Mesenchymal stem cell (in vitro differentiated cells and primary cell): ENCODE data around the gene GDPD1.

ENCODE experiments used
- DNase-seq: peaks from one replicate; pipeline ENCODE4 v3.0.0-alpha.2; 2013
- H2AFZ ChIP-seq: one replicate; pipeline ENCODE4 v1.6.1; 2013; ENCODE audit warnings: low read depth, mild to moderate bottlenecking, control low read depth, inconsistent platforms, low read length, moderate library complexity
- H2AK5ac ChIP-seq: 2 replicates; pipeline ENCODE4 v1.6.1; 2013; ENCODE audit warnings: low read length, moderate library complexity, mild to moderate bottlenecking, inconsistent platforms; ENCODE audit not compliant: severe bottlenecking
- H2BK120ac ChIP-seq: one replicate; pipeline ENCODE4 v1.6.1; 2013; ENCODE audit warnings: low read depth, mild to moderate bottlenecking, inconsistent platforms, low read length, moderate library complexity
- H2BK12ac ChIP-seq, 2 experiments: one replicate each; pipeline ENCODE4 v1.6.1; 2013; ENCODE audit warnings: inconsistent platforms in 2 of 2, low read length in 2 of 2, mild to moderate bottlenecking in 2 of 2, moderate library complexity in 2 of 2, control low read depth in 1 of 2
- H2BK15ac ChIP-seq: one replicate; pipeline ENCODE4 v1.6.1; 2013; ENCODE audit warnings: mild to moderate bottlenecking, low read depth, inconsistent platforms; ENCODE audit not compliant: poor library complexity, severe bottlenecking
- H2BK5ac ChIP-seq: 2 replicates; pipeline ENCODE4 v1.6.1; 2013; ENCODE audit warnings: low read depth, mild to moderate bottlenecking, low read length, control low read depth, inconsistent platforms; ENCODE audit not compliant: poor library complexity, severe bottlenecking
- H3K14ac ChIP-seq, 2 experiments: one replicate each; pipeline ENCODE4 v1.6.1; 2013; ENCODE audit warnings: inconsistent platforms in 2 of 2, low read length in 2 of 2, control low read depth in 1 of 2, mild to moderate bottlenecking in 1 of 2, moderate library complexity in 1 of 2
- H3K18ac ChIP-seq, 2 experiments: one replicate each; pipeline ENCODE4 v1.6.1; 2013; ENCODE audit warnings: inconsistent platforms in 2 of 2, low read length in 2 of 2, control low read depth in 1 of 2, low read depth in 1 of 2, mild to moderate bottlenecking in 1 of 2
- H3K23ac ChIP-seq, 2 experiments: one replicate each; pipeline ENCODE4 v1.6.1; 2013; ENCODE audit warnings: inconsistent platforms in 2 of 2, low read length in 2 of 2, mild to moderate bottlenecking in 2 of 2, moderate library complexity in 2 of 2, control low read depth in 1 of 2
- H3K27ac ChIP-seq: 2 replicates; pipeline ENCODE4 v1.5.1; 2013; ENCODE audit warnings: mild to moderate bottlenecking, moderate library complexity, low read length, control low read depth, inconsistent platforms; ENCODE audit not compliant: poor library complexity, severe bottlenecking
- H3K27me3 ChIP-seq, 2 experiments: 2 replicates each; pipeline versions ENCODE4 v1.6.1 to v1.7.0; 2013; ENCODE audit warnings: low read length in 2 of 2, mild to moderate bottlenecking in 2 of 2, moderate library complexity in 2 of 2, control low read depth in 1 of 2, inconsistent platforms in 1 of 2; ENCODE audit not compliant: control insufficient read depth in 1 of 2, insufficient read depth in 1 of 2
- H3K36me3 ChIP-seq, 2 experiments: 2 replicates each; pipeline versions ENCODE4 v1.6.1 to v1.7.0; 2013; ENCODE audit warnings: low read length in 2 of 2, control low read depth in 1 of 2, inconsistent platforms in 1 of 2, low read depth in 1 of 2, mild to moderate bottlenecking in 1 of 2; ENCODE audit not compliant: insufficient read depth in 2 of 2, control insufficient read depth in 1 of 2
- H3K4ac ChIP-seq, 2 experiments: one replicate each; pipeline ENCODE4 v1.6.1; 2013; ENCODE audit warnings: inconsistent platforms in 2 of 2, low read length in 2 of 2, mild to moderate bottlenecking in 2 of 2, moderate library complexity in 2 of 2, control low read depth in 1 of 2, low read depth in 1 of 2
- H3K4me1 ChIP-seq: 2 replicates; pipeline ENCODE4 v1.6.1; 2013; ENCODE audit warnings: low read depth, low read length, control low read depth; ENCODE audit not compliant: control insufficient read depth, insufficient read depth
- H3K4me2 ChIP-seq: 2 replicates; pipeline ENCODE4 v1.6.1; 2013; ENCODE audit warnings: low read length, mild to moderate bottlenecking, inconsistent platforms; ENCODE audit not compliant: poor library complexity, severe bottlenecking
- H3K4me3 ChIP-seq, 2 experiments: 2 replicates each; pipeline versions ENCODE4 v1.5.1 to v1.7.0; 2013; ENCODE audit warnings: low read length in 2 of 2, mild to moderate bottlenecking in 2 of 2, control low read depth in 1 of 2, low read depth in 1 of 2; ENCODE audit not compliant: insufficient read depth in 1 of 2
- H3K79me1 ChIP-seq: replicated peaks from 2 replicates; pipeline ENCODE4 v1.6.1; 2013; ENCODE audit warnings: mild to moderate bottlenecking, control low read depth, low read length, inconsistent platforms; ENCODE audit not compliant: poor library complexity, severe bottlenecking
- H3K9ac ChIP-seq: 2 replicates; pipeline ENCODE4 v1.7.0; 2013; ENCODE audit warnings: mild to moderate bottlenecking, low read length, moderate library complexity
- H3K9me3 ChIP-seq: 2 replicates; pipeline ENCODE4 v1.7.0; 2013; ENCODE audit warnings: mild to moderate bottlenecking, low read length; ENCODE audit not compliant: control insufficient read depth
- H4K8ac ChIP-seq: one replicate; pipeline ENCODE4 v1.6.1; 2013; ENCODE audit warnings: inconsistent platforms, mild to moderate bottlenecking, low read length, moderate library complexity
- H4K91ac ChIP-seq: one replicate; pipeline ENCODE4 v1.6.1; 2013; ENCODE audit warnings: mild to moderate bottlenecking, low read length, inconsistent platforms
- WGBS: methylation state at CpG from one replicate; pipeline ENCODE4 v1.1.7; 2013; ENCODE audit warnings: mixed read lengths; 5-methylcytosine and 5-hydroxymethylcytosine counted together

The GDPD1 gene

GRCh38 chr17:59185997-59186396 lies 34.3 kb upstream of the GDPD1 start:
- Histone ChIP-seq H3K4me3 (no peak overlapping the region), H2AK5ac (no peak overlapping the region), H2BK15ac (no peak overlapping the region), H2AFZ (no peak overlapping the region), H3K9me3 (no peaks in the 10 kb centered on the region), H3K4me2 (no peak overlapping the region), H3K4ac (no peak overlapping the region), H3K79me1 (peaks cover 20% of the 10 kb centered on the region), H4K91ac (no peak overlapping the region), H2BK5ac (no peak overlapping the region), H3K14ac (no peak overlapping the region), H3K36me3 (peaks cover 0 to 4% of the 10 kb centered on the region in 2 experiments), H3K18ac (no peak overlapping the region), H2BK12ac (no peak overlapping the region), H3K23ac (no peak overlapping the region), H2BK120ac (no peak overlapping the region), H3K4me1 (peaks cover 3% of the 10 kb centered on the region), H4K8ac (no peak overlapping the region), H3K27ac (no peak overlapping the region), H3K9ac (no peak overlapping the region), H3K27me3 (no peaks in the 10 kb centered on the region)
- no peak for DNase-seq

- H3K23ac ChIP-seq = no peak overlapping the region
- DNase-seq = no peak
- H3K36me3 ChIP-seq = peaks cover 0 to 2% of the 10 kb centered on the region in 2 experiments
- H3K18ac ChIP-seq = no peak overlapping the region
- H3K27ac ChIP-seq = no peak overlapping the region
- no peak overlapping the region for H2BK12ac ChIP-seq
- no peak overlapping the region for H2AFZ ChIP-seq
- H3K79me1 ChIP-seq = peaks cover 19% of the 10 kb centered on the region
- H2BK15ac ChIP-seq = no peak overlapping the region
- H3K4me2 ChIP-seq = no peak overlapping the region
- no peak overlapping the region for H2BK5ac ChIP-seq
- no peak overlapping the region for H4K91ac ChIP-seq
- no peak overlapping the region for H2AK5ac ChIP-seq
- H3K4ac ChIP-seq = no peak overlapping the region
- H3K4me3 ChIP-seq = no peak overlapping the region
- H3K14ac ChIP-seq = no peak overlapping the region
- H3K4me1 ChIP-seq = peaks cover 3% of the 10 kb centered on the region
- H3K9ac ChIP-seq = no peak overlapping the region
- H4K8ac ChIP-seq = no peak overlapping the region
- no peak overlapping the region for H2BK120ac ChIP-seq
- no peaks in the 10 kb centered on the region for H3K9me3 ChIP-seq
- 100% methylated on average over 1 of the region's 3 CpGs for WGBS
- no peaks in the 10 kb centered on the region for H3K27me3 ChIP-seq
These were observed 33.5 kb upstream of the GDPD1 start for GRCh38 chr17:59186850-59187249.

DNA sequence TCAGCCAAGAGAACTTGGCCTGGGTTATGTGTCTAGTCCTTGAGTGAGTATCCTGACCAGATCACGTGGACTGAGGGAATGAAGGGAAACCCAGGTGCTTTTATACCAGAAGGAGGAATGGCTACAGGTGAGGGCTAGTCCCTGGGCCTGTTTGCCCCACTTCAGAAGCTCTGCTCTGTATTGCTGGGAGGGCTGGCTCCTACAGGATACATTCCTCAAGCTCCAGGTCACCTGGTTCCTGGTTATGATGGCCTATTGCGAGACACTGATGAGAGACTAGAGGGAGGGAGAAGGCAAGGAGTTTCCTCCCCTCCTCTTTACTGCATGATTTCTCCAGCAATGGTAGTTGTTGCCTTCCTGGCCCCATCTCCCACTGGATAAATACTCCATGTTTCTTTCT lies 29.5 kb upstream of the GDPD1 start:
- H4K91ac ChIP-seq = no peak overlapping the region
- WGBS = 98% methylated on average over 2 of the region's 2 CpGs
- H4K8ac ChIP-seq = no peak overlapping the region

GRCh38 chr17:59193336-59193862 lies 26.9 kb upstream of the GDPD1 start:
- peak overlapping the region; percentile 10 for H3K4me2 ChIP-seq
- 100% methylated on average over 3 of the region's 3 CpGs for WGBS

More for the DNA sequence above, 29.5 kb upstream of the GDPD1 start:
- Histone ChIP-seq H3K14ac (no peak overlapping the region), H2AFZ (no peak overlapping the region), H2AK5ac (no peak overlapping the region), H2BK5ac (no peak overlapping the region), H3K27ac (no peak overlapping the region), H2BK12ac (no peak overlapping the region), H3K4me1 (peaks cover 5% of the 10 kb centered on the region), H3K9ac (no peak overlapping the region), H3K18ac (no peak overlapping the region), H3K79me1 (peaks cover 11% of the 10 kb centered on the region), H3K9me3 (no peaks in the 10 kb centered on the region), H3K23ac (no peak overlapping the region), H3K36me3 (peaks cover 0 to 8% of the 10 kb centered on the region in 2 experiments), H3K4me3 (no peak overlapping the region), H3K27me3 (no peaks in the 10 kb centered on the region), H3K4me2 (no peak overlapping the region), H2BK15ac (no peak overlapping the region), H2BK120ac (no peak overlapping the region), H3K4ac (no peak overlapping the region)
- no peak for DNase-seq

More at GRCh38 chr17:59193336-59193862, 26.9 kb upstream of the GDPD1 start:
- no peak overlapping the region for H2AK5ac ChIP-seq
- no peak overlapping the region for H3K23ac ChIP-seq
- no peaks in the 10 kb centered on the region for H3K9me3 ChIP-seq
- no peak overlapping the region for H2BK12ac ChIP-seq
- H3K36me3 ChIP-seq = peaks cover 0 to 12% of the 10 kb centered on the region in 2 experiments
- H4K91ac ChIP-seq = no peak overlapping the region
- H3K14ac ChIP-seq = no peak overlapping the region
- H3K79me1 ChIP-seq = peaks cover 10% of the 10 kb centered on the region
- no peak overlapping the region for H3K18ac ChIP-seq
- no peak overlapping the region for H4K8ac ChIP-seq
- H2BK120ac ChIP-seq = no peak overlapping the region
- no peak overlapping the region for H3K4ac ChIP-seq
- no peaks in the 10 kb centered on the region for H3K27me3 ChIP-seq
- DNase-seq = no peak
- H2AFZ ChIP-seq = no peak overlapping the region
- no peak overlapping the region for H3K9ac ChIP-seq
- H3K4me1 ChIP-seq = peaks cover 5% of the 10 kb centered on the region
- H3K27ac ChIP-seq = peak overlapping the region; percentile 77
- H2BK5ac ChIP-seq = no peak overlapping the region
- H3K4me3 ChIP-seq = no peak overlapping the region
- H2BK15ac ChIP-seq = no peak overlapping the region
